Liver (tissue), 9 donors: Measurements from ENCODE around the gene GPC3. TPM values are rescaled to one million over a fixed set of nuclear protein-coding genes. Genes with fewer than 3 reads are reported as not detected.

ENCODE experiments used
- DNase-seq: peaks from one replicate; pipeline ENCODE4 v3.0.0-alpha.2; 2017; ENCODE audit warnings: low spot score
- H3K27ac ChIP-seq, 2 donors: one replicate each; pipeline ENCODE4 v1.7.0; 2013; ENCODE audit warnings: inconsistent platforms in 2 of 2, low read length in 2 of 2, control low read depth in 1 of 2, low read depth in 1 of 2, mild to moderate bottlenecking in 1 of 2
- H3K27me3 ChIP-seq, 4 donors: one replicate each; pipeline versions ENCODE4 v1.6.1 to v1.7.0; 2013; ENCODE audit warnings: low read length in 3 of 4, inconsistent platforms in 1 of 4, mild to moderate bottlenecking in 1 of 4, moderate library complexity in 1 of 4; ENCODE audit not compliant: control insufficient read depth in 4 of 4, insufficient read depth in 4 of 4
- H3K36me3 ChIP-seq, 4 donors: one replicate each; pipeline versions ENCODE4 v1.6.1 to v1.7.0; 2013; ENCODE audit warnings: low read length in 3 of 4, mild to moderate bottlenecking in 3 of 4, low read depth in 1 of 4, moderate library complexity in 1 of 4; ENCODE audit not compliant: control insufficient read depth in 4 of 4, insufficient read depth in 3 of 4
- H3K4me1 ChIP-seq, 4 donors: one replicate each; pipeline versions ENCODE4 v1.6.1 to v1.7.0; 2013; ENCODE audit warnings: low read length in 3 of 4, mild to moderate bottlenecking in 3 of 4, moderate library complexity in 1 of 4; ENCODE audit not compliant: control insufficient read depth in 4 of 4, insufficient read depth in 4 of 4
- H3K4me3 ChIP-seq, 3 donors: one replicate each; pipeline versions ENCODE4 v1.6.1 to v1.7.0; 2013; ENCODE audit warnings: low read length in 3 of 3, control low read depth in 1 of 3, low read depth in 1 of 3, mild to moderate bottlenecking in 1 of 3
- H3K9ac ChIP-seq, 2 donors: one replicate each; pipeline ENCODE4 v1.7.0; 2013; ENCODE audit warnings: low read length in 2 of 2, mild to moderate bottlenecking in 2 of 2, moderate library complexity in 2 of 2, control low read depth in 1 of 2, low read depth in 1 of 2
- H3K9me3 ChIP-seq, 4 donors: one replicate each; pipeline versions ENCODE4 v1.6.1 to v1.7.0; 2013; ENCODE audit warnings: low read length in 3 of 4; ENCODE audit not compliant: control insufficient read depth in 4 of 4
- EGR1 ChIP-seq, 2 donors: IDR thresholded peaks; 2 replicates each; pipeline ENCODE4 v1.6.1; 2016 to 2018; ENCODE audit warnings: antibody characterized with exemption in 2 of 2, low read depth in 2 of 2
- FOXA1 ChIP-seq: IDR thresholded peaks from 2 replicates; pipeline ENCODE4 v1.6.1; 2016; ENCODE audit warnings: antibody characterized with exemption
- FOXA2 ChIP-seq: IDR thresholded peaks from 2 replicates; pipeline ENCODE4 v1.6.1; 2016; ENCODE audit warnings: antibody characterized with exemption
- GABPA ChIP-seq, 2 donors: IDR thresholded peaks in 1 of 2; conservative IDR thresholded peaks in 1 of 2; 2 replicates each; pipeline ENCODE4 v1.6.1; 2016; ENCODE audit warnings: antibody characterized with exemption in 2 of 2, mild to moderate bottlenecking in 1 of 2, moderate library complexity in 1 of 2
- HNF4A ChIP-seq, 2 donors: conservative IDR thresholded peaks; 2 replicates each; pipeline ENCODE4 v1.6.1; 2016; ENCODE audit warnings: antibody characterized with exemption in 2 of 2, mild to moderate bottlenecking in 2 of 2
- HNF4G ChIP-seq: IDR thresholded peaks from 2 replicates; pipeline ENCODE4 v1.6.1; 2016; ENCODE audit warnings: antibody characterized with exemption
- JUND ChIP-seq, 2 donors: IDR thresholded peaks; 2 replicates each; pipeline ENCODE4 v1.6.1; 2016; ENCODE audit warnings: antibody characterized with exemption in 2 of 2
- NR2F2 ChIP-seq: IDR thresholded peaks from 2 replicates; pipeline ENCODE4 v1.6.1; 2016; ENCODE audit warnings: antibody characterized with exemption
- RAD21 ChIP-seq, 2 donors: IDR thresholded peaks; 2 replicates each; pipeline ENCODE4 v1.6.1; 2016; ENCODE audit warnings: antibody characterized with exemption in 2 of 2, mild to moderate bottlenecking in 2 of 2
- REST ChIP-seq: IDR thresholded peaks from 2 replicates; pipeline ENCODE4 v1.6.1; 2016; ENCODE audit warnings: antibody characterized with exemption, mild to moderate bottlenecking
- RXRA ChIP-seq, 2 donors: IDR thresholded peaks; 2 replicates each; pipeline ENCODE4 v1.6.1; 2017 to 2018; ENCODE audit warnings: antibody characterized with exemption in 2 of 2, mild to moderate bottlenecking in 1 of 2
- SP1 ChIP-seq: IDR thresholded peaks from 2 replicates; pipeline ENCODE4 v1.6.1; 2018; ENCODE audit warnings: antibody characterized with exemption, mild to moderate bottlenecking
- TAF1 ChIP-seq: conservative IDR thresholded peaks from 2 replicates; pipeline ENCODE4 v1.6.1; 2016; ENCODE audit warnings: antibody characterized with exemption, mild to moderate bottlenecking
- YY1 ChIP-seq: IDR thresholded peaks from 2 replicates; pipeline ENCODE4 v1.6.1; 2016; ENCODE audit warnings: antibody characterized with exemption, mild to moderate bottlenecking
- WGBS: extraction: QIAGEN DNeasy Blood & Tissue Kit; methylation state at CpG from one replicate; pipeline ENCODE4 v1.1.7; 2013; 5-methylcytosine and 5-hydroxymethylcytosine counted together
- polyA plus RNA-seq, 2 donors: library from polyadenylated mRNA; stranded (reverse) in 1 of 2; unstranded in 1 of 2; fragments of 200-250 nt in 1 of 2; fragments of >200 nt in 1 of 2; fragmentation: Nextera tagmentation in 1 of 2; extraction: Ambion mirVana in 1 of 2; gene quantifications; one replicate each; pipeline versions ENCODE4 v1.2.1 to v1.2.3, GENCODE V29; 2013 to 2015
- total RNA-seq, 2 donors: library from RNA; depleted of rRNA; stranded (reverse); fragments of >200 nt; gene quantifications; one replicate each; pipeline ENCODE4 v1.2.3, GENCODE V29; 2014
- TF ChIP-seq, protein P1 (sequence below): IDR thresholded peaks from 2 replicates; pipeline ENCODE4 v1.6.1; 2016; ENCODE audit warnings: antibody characterized with exemption
- TF ChIP-seq, protein P2 (sequence below): IDR thresholded peaks from 2 replicates; pipeline ENCODE4 v1.6.1; 2016; ENCODE audit warnings: antibody characterized with exemption
- TF ChIP-seq, protein P3 (sequence below): IDR thresholded peaks from 2 replicates; pipeline ENCODE4 v1.6.1; 2016; ENCODE audit warnings: antibody characterized with exemption
- donor health status: healthy.
- donor health status: healthy.
- donor health status: healthy.
- donor health status: healthy.
- donor health status: healthy.

Gene GPC3
- total and polyA plus RNA-seq, 4 donors = 0.40 to 1,133 (median 1.5) TPM

GRCh38 chrX:133980406-133980805 is 5.0 kb downstream of the GPC3 start:
- Histone ChIP-seq H3K27me3 (peaks cover 0 to 2% (median 0%) of the 10 kb centered on the region in 4 donors), H3K9ac (no peak overlapping the region), H3K9me3 (peaks cover 0 to 4% (median 0%) of the 10 kb centered on the region in 4 donors), H3K27ac (no peak overlapping the region), H3K4me3 (no peak overlapping the region), H3K4me1 (peaks cover 0 to 6% (median 4%) of the 10 kb centered on the region in 4 donors), H3K36me3 (no peaks in the 10 kb centered on the region)
- TF ChIP-seq RAD21 (IDR thresholded peaks at IDR 0.05) (no peak), HNF4A (conservative IDR thresholded peaks at IDR 0.05) (no peak), FOXA2 (no peak), NR2F2 (no peak), JUND (IDR thresholded peaks at IDR 0.05) (no peak), FOXA1 (no peak)
- no peak for DNase-seq
- 87% methylated on average over 2 of the region's 2 CpGs for WGBS

- Histone ChIP-seq H3K27ac (no peak overlapping the region), H3K9ac (no peak overlapping the region), H3K27me3 (no peaks in the 10 kb centered on the region), H3K36me3 (no peaks in the 10 kb centered on the region), H3K9me3 (peaks cover 0 to 4% (median 0%) of the 10 kb centered on the region in 4 donors), H3K4me3 (no peak overlapping the region), H3K4me1 (no peaks in the 10 kb centered on the region)
- WGBS = 74% methylated on average over 3 of the region's 3 CpGs
- DNase-seq = no peak
- TF ChIP-seq, protein P1, sequence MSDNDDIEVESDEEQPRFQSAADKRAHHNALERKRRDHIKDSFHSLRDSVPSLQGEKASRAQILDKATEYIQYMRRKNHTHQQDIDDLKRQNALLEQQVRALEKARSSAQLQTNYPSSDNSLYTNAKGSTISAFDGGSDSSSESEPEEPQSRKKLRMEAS = no peak
- TF ChIP-seq RXRA (IDR thresholded peaks at IDR 0.05) (no peak), EGR1 (IDR thresholded peaks at IDR 0.05; ENCODE audit: low read depth in 2 of 2) (no peak), FOXA2 (no peak), FOXA1 (no peak), REST (no peak), GABPA (IDR thresholded peaks at IDR 0.05 in 1 of 2, conservative IDR thresholded peaks at IDR 0.05 in 1 of 2) (no peak), RAD21 (IDR thresholded peaks at IDR 0.05) (no peak)
These were observed 5.7 kb downstream of the GPC3 start for GRCh38 chrX:133979641-133980230.

GRCh38 chrX:133973704-133974103 is 11.7 kb downstream of the GPC3 start:
- DNase-seq = no peak
- 74% methylated on average over 4 of the region's 4 CpGs for WGBS
- Histone ChIP-seq H3K4me3 (no peak overlapping the region), H3K9ac (no peak overlapping the region), H3K9me3 (no peaks in the 10 kb centered on the region), H3K27ac (no peak overlapping the region), H3K4me1 (no peaks in the 10 kb centered on the region), H3K36me3 (no peaks in the 10 kb centered on the region), H3K27me3 (peaks cover 0 to 2% (median 0%) of the 10 kb centered on the region in 4 donors)
- TF ChIP-seq, protein P1 = no peak
- no peak for TF ChIP-seq HNF4A (conservative IDR thresholded peaks at IDR 0.05)
- TF ChIP-seq SP1 = no peak
- no peak for TF ChIP-seq GABPA (IDR thresholded peaks at IDR 0.05 in 1 of 2, conservative IDR thresholded peaks at IDR 0.05 in 1 of 2)
- TF ChIP-seq, protein P2, sequence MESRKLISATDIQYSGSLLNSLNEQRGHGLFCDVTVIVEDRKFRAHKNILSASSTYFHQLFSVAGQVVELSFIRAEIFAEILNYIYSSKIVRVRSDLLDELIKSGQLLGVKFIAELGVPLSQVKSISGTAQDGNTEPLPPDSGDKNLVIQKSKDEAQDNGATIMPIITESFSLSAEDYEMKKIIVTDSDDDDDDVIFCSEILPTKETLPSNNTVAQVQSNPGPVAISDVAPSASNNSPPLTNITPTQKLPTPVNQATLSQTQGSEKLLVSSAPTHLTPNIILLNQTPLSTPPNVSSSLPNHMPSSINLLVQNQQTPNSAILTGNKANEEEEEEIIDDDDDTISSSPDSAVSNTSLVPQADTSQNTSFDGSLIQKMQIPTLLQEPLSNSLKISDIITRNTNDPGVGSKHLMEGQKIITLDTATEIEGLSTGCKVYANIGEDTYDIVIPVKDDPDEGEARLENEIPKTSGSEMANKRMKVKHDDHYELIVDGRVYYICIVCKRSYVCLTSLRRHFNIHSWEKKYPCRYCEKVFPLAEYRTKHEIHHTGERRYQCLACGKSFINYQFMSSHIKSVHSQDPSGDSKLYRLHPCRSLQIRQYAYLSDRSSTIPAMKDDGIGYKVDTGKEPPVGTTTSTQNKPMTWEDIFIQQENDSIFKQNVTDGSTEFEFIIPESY = no peak
- TF ChIP-seq JUND (IDR thresholded peaks at IDR 0.05) = no peak
- TF ChIP-seq RXRA (IDR thresholded peaks at IDR 0.05) = no peak
- TF ChIP-seq FOXA2 = no peak
- TF ChIP-seq HNF4G = no peak
- TF ChIP-seq REST = no peak
- no peak for TF ChIP-seq YY1
- TF ChIP-seq, protein P3, sequence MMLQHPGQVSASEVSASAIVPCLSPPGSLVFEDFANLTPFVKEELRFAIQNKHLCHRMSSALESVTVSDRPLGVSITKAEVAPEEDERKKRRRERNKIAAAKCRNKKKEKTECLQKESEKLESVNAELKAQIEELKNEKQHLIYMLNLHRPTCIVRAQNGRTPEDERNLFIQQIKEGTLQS = no peak
- TF ChIP-seq TAF1 = no peak
- no peak for TF ChIP-seq RAD21 (IDR thresholded peaks at IDR 0.05)
- TF ChIP-seq EGR1 (IDR thresholded peaks at IDR 0.05; ENCODE audit: low read depth in 2 of 2) = no peak
